NCI-H187 (cell line): ENCODE results near the gene SLC25A47.

Experiments used
- DNase-seq, 2 experiments: peaks; one replicate each; lab custom pipeline; 2025; lab: John Stamatoyannopoulos, UW

Gene SLC25A47

DNA sequence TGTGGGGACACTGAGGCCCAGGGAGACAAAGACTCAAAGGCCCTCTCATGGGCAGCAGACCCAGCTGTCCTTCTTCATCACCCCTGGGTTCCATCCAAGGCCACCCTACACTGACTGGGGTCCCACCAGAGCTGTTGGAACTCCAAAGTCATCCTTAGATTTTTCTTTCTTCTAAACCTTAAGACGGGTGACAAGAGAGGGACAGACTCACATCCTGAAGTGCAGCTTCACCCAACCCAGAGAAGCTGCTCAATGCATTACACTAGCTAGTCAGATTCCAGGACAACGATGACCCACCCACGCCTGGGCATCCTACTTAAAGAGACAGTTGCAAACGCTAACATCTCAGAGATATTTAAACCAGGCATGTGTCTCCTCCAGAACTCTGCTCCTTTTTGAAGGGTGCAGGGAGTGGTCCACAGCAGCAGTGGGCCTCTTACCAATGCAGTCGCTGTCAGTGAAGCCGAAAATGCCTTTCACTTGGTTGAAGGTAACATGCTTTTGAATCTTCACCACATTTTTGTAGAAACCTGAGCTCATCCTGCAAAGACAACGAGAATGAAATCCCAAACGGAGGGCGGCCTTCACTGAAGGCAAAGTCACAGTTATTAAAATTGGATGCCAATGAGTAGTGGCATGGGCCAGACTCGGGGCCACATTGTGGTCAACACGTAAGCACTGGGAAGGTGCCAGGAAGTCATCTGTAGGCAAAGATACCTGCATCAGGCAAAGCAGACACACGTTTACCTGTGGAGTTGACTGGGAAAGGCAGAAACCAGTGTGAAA, 23.4 kb downstream of the SLC25A47 start:
- no peak for DNase-seq

GRCh38 chr14:100348253-100348729, 25.2 kb downstream of the SLC25A47 start:
- no peak for DNase-seq

GRCh38 chr14:100348784-100349685, 25.9 kb downstream of the SLC25A47 start:
- peak; percentile 51 to 84 for DNase-seq

DNA sequence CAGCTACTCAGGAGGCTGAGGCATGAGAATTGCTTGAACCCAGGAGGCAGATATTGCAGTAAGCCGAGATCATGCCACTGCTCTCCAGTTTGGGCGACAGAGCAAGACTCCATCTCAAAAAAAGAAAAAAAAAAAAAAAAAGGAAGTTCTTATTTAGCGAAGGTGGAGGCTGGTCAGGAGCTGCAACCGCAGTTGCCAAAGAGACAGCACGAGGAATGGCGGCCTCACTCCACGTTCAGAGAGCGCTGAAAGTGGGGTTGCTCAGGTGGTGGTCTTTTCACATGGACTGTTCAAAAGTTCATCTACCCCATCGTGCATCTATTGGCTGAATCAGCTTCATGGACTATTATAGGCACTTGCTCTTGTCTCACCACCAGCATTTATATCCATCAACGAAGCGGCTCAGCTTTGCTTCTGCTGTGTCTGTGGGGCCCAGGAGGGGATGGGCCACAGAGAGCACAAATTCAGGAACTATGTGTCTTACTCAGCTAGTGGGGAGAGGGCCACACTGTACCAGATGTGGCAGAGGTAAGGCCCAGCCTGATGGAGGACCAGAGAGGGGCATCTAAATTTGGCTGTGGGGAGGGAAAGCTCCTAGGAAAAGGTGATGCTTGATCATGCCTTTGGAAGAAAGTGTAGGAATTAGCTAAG, 27.3 kb downstream of the SLC25A47 start:
- no peak for DNase-seq

- no peak for DNase-seq
Observed at GRCh38 chr14:100350986-100351385, 27.8 kb downstream of the SLC25A47 start.

DNA sequence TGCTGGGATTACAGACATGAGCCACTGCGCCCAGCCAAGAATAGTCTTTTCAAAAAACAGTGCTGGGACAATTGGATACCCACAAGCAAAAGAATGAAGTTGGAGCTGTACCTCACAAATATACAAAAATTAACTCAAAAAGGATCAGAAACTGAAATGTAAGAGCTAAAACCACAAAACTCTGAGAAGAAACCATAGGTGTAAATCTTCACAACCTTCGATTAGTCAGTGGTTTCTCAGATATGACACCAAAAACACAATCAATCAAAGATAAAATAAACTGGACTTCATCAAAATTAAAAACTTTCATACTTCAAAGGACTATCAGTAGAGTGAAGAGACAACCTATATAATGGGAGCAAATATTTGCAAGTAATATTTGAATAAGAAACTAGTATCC, 35.3 kb downstream of the SLC25A47 start:
- DNase-seq = no peak

DNA sequence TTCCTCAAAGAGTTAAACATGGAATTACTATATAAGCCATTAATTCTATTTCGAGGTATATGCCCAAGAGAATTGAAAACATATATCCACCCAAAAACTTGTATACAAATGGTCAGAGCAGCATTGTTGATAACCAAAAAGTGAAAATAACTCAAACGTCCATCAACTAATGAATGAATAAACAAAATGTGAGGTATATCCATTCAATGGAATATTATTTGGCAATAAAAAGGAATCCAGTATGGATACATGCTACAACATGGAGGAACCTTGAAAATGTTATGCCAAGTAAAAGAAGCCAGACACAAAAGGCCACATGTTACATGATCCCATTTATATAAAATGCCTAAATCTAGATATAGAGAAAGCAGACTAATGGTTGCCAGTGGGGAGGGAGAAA, 36.0 kb downstream of the SLC25A47 start:
- DNase-seq = no peak

- no peak for DNase-seq
Observed at GRCh38 chr14:100359881-100360280, 36.7 kb downstream of the SLC25A47 start.

DNA sequence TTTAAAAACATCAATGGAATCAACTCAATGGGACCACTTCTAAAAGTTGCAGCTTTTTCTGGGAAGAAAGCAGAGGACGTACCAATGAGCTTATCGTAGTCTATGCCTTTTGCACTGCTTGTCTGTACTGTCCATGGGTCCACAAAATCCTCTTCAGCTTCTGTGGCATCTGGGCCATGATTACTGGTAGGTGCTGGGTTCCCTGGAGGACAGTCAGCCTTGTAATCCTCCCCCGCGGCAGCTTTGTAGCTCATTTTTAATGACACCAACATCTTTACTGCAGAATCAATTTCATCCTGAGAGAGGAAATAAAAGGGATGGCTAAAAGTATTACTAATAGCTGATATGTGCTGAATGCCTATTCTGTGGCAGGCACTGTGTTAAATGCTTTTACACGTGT, 38.5 kb downstream of the SLC25A47 start:
- no peak for DNase-seq

- no peak for DNase-seq
Observed at GRCh38 chr14:100362311-100362927, 39.3 kb downstream of the SLC25A47 start.

DNA sequence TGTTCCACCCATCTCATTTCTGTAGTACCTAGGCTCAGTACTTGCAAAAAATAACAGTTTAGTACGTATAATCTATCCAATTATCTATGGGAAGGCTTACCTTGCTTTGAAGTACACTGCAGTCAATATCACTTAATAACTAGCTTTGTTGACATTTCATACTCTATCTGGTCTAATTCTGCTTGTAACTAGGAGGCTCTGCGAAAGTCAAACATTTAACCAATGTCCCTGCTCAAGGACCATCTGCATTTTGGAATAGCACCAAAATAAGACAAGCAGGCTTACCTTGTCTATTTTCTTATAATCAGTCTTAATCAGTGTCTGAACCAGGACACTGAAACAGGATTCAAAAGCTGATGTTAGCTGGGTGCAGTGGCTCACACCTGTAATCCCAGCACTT, 39.9 kb downstream of the SLC25A47 start:
- DNase-seq = no peak

GRCh38 chr14:100364403-100364802, 41.3 kb downstream of the SLC25A47 start:
- DNase-seq = no peak

DNA sequence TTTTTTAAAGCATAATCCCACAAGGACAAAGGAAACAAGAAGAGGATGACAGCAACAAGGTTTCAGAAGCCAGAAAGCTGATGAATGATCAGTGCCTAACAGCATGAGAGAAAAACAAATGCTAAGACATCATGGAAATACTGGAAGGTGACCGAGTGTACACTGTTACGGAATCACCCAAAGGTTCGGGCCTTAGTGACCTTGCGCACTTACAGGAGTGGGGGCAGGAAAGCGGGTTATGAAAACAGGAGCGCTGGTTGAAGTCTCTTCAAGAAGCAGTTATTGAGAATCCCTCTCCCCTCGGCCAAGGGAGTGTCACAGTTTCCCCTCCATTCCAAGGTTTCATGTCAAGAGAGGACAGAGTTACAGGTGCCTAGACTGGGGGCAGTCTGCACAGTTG, 42.6 kb downstream of the SLC25A47 start:
- DNase-seq = no peak

DNA sequence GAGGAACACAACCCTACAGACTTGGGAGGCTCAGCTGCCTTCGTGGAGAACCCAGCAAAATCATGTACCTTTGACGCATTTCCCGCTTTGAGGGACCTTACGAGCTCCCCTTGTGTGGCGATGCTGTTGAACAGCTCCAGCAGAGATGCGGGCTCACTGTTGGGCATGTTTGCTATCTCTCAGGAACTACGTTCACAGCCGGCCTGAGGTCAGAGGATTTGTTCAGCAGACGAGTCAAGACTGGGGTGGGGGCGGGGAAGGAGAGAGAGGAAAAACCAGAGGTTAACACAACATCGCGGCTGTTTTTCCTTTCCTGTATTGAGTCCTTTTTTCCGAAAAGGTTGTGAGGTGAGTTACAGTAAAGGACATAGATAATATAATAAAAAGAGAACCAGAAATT, 45.9 kb downstream of the SLC25A47 start:
- DNase-seq = no peak

DNA sequence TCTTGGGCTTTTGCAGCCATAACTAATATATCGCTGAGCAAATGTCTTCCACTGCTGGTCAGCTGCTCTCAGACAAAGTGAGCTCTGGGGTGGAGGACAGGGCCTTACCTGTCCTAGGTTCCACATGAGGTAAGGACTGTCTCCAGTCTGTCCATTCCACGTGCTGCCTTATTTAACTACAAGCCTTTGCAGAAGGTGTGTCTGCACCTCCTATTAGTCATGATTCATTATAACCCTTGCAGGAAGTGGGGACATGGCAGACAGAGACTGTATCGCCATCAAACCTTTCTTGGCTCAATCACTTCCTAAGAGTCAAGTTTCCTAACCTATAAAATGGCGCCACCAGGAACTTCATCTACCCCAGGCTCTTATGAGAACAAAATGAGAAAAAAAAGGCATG, 46.9 kb downstream of the SLC25A47 start:
- no peak for DNase-seq

GRCh38 chr14:100371773-100372172, 48.6 kb downstream of the SLC25A47 start:
- no peak for DNase-seq

DNA sequence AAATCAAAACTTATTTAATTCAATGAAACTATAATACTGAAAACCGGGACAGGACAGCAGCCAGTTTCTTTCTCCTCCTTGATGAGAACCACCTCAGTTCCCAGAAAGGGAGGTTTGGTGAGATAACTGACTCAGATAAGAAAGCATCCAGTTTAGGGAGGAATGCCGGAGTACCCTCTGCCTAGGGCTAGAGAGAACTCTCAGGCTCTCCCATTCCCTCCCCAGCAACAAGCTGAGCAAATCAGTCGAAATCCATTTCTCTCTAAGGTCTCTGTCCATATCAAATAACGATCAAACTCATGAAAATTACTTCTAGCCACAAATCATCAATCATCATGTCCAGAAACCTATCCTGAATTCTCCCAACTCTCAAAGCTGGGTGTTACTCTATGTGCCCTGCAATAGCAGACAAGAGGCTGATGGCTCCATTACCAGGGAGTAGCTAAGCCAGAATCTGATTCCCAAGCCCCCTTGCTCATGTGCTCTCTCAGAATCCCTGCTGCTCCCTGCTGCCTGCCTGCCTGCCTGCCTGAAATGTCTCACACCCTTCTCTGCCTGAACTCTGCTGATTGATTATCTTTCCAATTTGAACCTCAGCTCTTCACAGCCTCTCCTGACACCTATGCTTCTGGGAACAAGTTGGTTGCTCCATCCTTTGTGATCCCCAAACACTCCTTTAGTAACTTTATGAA, 49.4 kb downstream of the SLC25A47 start:
- no peak for DNase-seq

- no peak for DNase-seq
Observed at GRCh38 chr14:100374270-100374669, 51.1 kb downstream of the SLC25A47 start.

- no peak for DNase-seq
Observed at GRCh38 chr14:100374876-100375265, 51.7 kb downstream of the SLC25A47 start.

DNA sequence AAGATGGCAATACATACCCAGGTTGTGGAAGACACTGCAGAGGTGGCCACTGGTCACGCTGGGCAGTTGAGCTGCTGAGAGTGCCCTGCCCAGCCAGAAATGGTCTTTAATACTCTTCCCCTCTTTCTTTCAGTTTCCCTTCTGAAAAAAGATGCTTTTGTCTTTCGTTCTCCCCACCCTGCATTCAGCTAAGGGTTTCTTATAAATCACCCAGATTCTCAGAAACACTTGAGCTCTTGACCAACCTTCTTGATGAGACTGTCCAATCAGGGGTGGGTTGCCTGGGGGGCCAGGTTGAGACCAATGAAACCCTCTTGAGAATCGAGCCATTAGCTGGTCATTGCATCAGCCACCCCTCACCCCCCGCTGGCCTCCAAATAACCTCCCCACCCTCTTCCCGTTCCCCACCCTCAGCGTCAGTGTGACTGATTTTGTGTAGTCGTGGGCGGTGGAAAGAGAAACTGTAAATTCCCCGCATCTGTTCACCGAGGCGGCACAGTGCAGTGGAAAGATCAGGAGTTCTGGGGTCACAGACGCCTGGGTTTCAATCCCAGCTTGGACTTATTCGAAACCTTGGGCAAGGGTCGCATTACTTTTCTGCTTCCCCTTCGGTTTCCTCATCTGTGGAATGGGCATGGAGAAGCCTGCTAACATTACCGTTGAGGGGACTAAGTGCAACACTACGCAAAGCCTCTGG, 52.3 kb downstream of the SLC25A47 start:
- DNase-seq = no peak
